Measurements from ENCODE around the gene CARD11.

- TF ChIP-seq CTCF (IDR thresholded peaks at IDR 0.05 in 8 of 11, conservative IDR thresholded peaks at IDR 0.05 in 3 of 11) (no peak), POLR2A (IDR thresholded peaks at IDR 0.05) (no peak)
Observed at GRCh38 chr7:2876031-2876731, 167.5 kb downstream of the CARD11 start.

Measured in spleen (tissue), 7 donors.